Natural killer cell (primary cell): ENCODE measurements around the gene ZDHHC3. TPM values are rescaled to one million over a fixed set of nuclear protein-coding genes. Genes with fewer than 3 reads are reported as not detected.

ENCODE experiments used
- ATAC-seq, 3 donors: fragments of 150-1000 bp in 2 of 3; fragments of 200-7000 bp in 1 of 3; cut with Tn5 transposase; 1 replicate in 1 of 3; 2 replicates in 2 of 3; pipeline ENCODE4 v1.10.0; 2021; ENCODE audit warnings: mild to moderate bottlenecking in 2 of 3, moderate library complexity in 2 of 3
- DNase-seq, 2 donors: peaks; one replicate each; pipeline versions ENCODE4 v3.0.0 to v3.0.0-alpha.2; 2013 to 2021; ENCODE audit warnings: mixed read lengths in 1 of 2
- H3K27ac ChIP-seq: one replicate; pipeline ENCODE4 v1.5.1; 2013; ENCODE audit warnings: mild to moderate bottlenecking, low read length
- H3K27me3 ChIP-seq: one replicate; pipeline ENCODE4 v1.6.1; 2013; ENCODE audit warnings: low read length; ENCODE audit not compliant: control insufficient read depth, insufficient read depth
- H3K36me3 ChIP-seq: one replicate; pipeline ENCODE4 v1.6.1; 2013; ENCODE audit warnings: low read length; ENCODE audit not compliant: control insufficient read depth, insufficient read depth
- H3K4me1 ChIP-seq: one replicate; pipeline ENCODE4 v1.6.1; 2013; ENCODE audit warnings: low read length; ENCODE audit not compliant: control insufficient read depth, insufficient read depth
- H3K4me3 ChIP-seq: one replicate; pipeline ENCODE4 v1.5.1; 2013; ENCODE audit warnings: low read length
- H3K9me3 ChIP-seq: one replicate; pipeline ENCODE4 v1.6.1; 2013; ENCODE audit warnings: low read length; ENCODE audit not compliant: control insufficient read depth, insufficient read depth
- H3K27ac Mint-ChIP-seq, 2 donors: one replicate each; pipeline ENCODE4 v1.8.0; 2022; ENCODE audit warnings: mild to moderate bottlenecking in 2 of 2, mixed read lengths in 2 of 2, moderate library complexity in 1 of 2
- H3K27me3 Mint-ChIP-seq, 2 donors: one replicate each; pipeline ENCODE4 v1.8.0; 2022; ENCODE audit warnings: low read depth in 2 of 2, mixed read lengths in 2 of 2
- H3K36me3 Mint-ChIP-seq: one replicate; pipeline ENCODE4 v1.8.0; 2022; ENCODE audit warnings: mixed read lengths
- H3K4me1 Mint-ChIP-seq, 2 donors: one replicate each; pipeline ENCODE4 v1.8.0; 2022; ENCODE audit warnings: mixed read lengths in 2 of 2
- H3K4me3 Mint-ChIP-seq: one replicate; pipeline ENCODE4 v1.8.0; 2022; ENCODE audit warnings: mild to moderate bottlenecking, moderate library complexity, mixed read lengths
- H3K9me3 Mint-ChIP-seq, 2 donors: one replicate each; pipeline ENCODE4 v1.8.0; 2022; ENCODE audit warnings: mixed read lengths in 2 of 2
- CTCF ChIP-seq: fragments of 200-600 bp; IDR thresholded peaks from one replicate; pipeline ENCODE4 v1.8.0; 2022; ENCODE audit warnings: antibody characterized with exemption
- WGBS: methylation state at CpG from one replicate; pipeline ENCODE4 v1.1.7; 2013; ENCODE audit warnings: missing lambda C conversion rate; ENCODE audit not compliant: insufficient coverage; 5-methylcytosine and 5-hydroxymethylcytosine counted together
- intact Hi-C: fragments of 100-400 bp; cut with micrococcal nuclease; formaldehyde crosslinking; loops from one replicate; pipeline ENCODE4 v1.14.2; 2022
- total RNA-seq, 4 donors: library from RNA; stranded (reverse); fragments of 120-200 nt in 1 of 4; gene quantifications; one replicate each; pipeline versions ENCODE4 v1.2.3 to v1.2.4, GENCODE V29; 2013 to 2022

ZDHHC3 gene
- total RNA-seq, 3 donors from 2014 or later (not counting 1 experiment from before 2014, with no cell fraction given): 62.3 to 100.0 (median 78.6) TPM

- Mint-ChIP-seq H3K27me3 (no peaks in the 10 kb centered on the region), H3K9me3 (no peaks in the 10 kb centered on the region), H3K4me3 (no peak overlapping the region), H3K27ac (no peak overlapping the region), H3K36me3 (peaks cover 29% of the 10 kb centered on the region), H3K4me1 (peaks cover 4 to 7% of the 10 kb centered on the region in 2 donors)
- DNase-seq (no peak), ATAC-seq (no peak)
- H3K36me3 ChIP-seq: peaks cover 43% of the 10 kb centered on the region
- TF ChIP-seq CTCF: no peak
- H3K9me3 ChIP-seq: no peaks in the 10 kb centered on the region
- no peak overlapping the region for H3K27ac ChIP-seq
- 73% methylated on average over 3 of the region's 3 CpGs for WGBS
- no peaks in the 10 kb centered on the region for H3K27me3 ChIP-seq
- H3K4me3 ChIP-seq: no peak overlapping the region
- H3K4me1 ChIP-seq: peaks cover 3% of the 10 kb centered on the region
- intact Hi-C loops: no loop called here
These were observed 34.9 kb upstream of the ZDHHC3 start for GRCh38 chr3:45010811-45011333.

- peaks cover 8% of the 10 kb centered on the region for H3K4me1 ChIP-seq
- H3K9me3 ChIP-seq: no peaks in the 10 kb centered on the region
- H3K4me1 Mint-ChIP-seq: peaks cover 14 to 17% of the 10 kb centered on the region in 2 donors
- H3K27ac Mint-ChIP-seq: no peak overlapping the region
- no peaks in the 10 kb centered on the region for H3K27me3 ChIP-seq
- ATAC-seq: no peak
- WGBS: 100% methylated on average over 1 of the region's 1 CpG
- H3K9me3 Mint-ChIP-seq: no peaks in the 10 kb centered on the region
- no peak for DNase-seq
- TF ChIP-seq CTCF: no peak
- no peak overlapping the region for H3K27ac ChIP-seq
- H3K4me3 ChIP-seq: no peak overlapping the region
- H3K27me3 Mint-ChIP-seq: no peaks in the 10 kb centered on the region
- peaks cover 29% of the 10 kb centered on the region for H3K36me3 Mint-ChIP-seq
- peaks cover 44% of the 10 kb centered on the region for H3K36me3 ChIP-seq
- intact Hi-C loops: no loop called here
- no peak overlapping the region for H3K4me3 Mint-ChIP-seq
These were observed 33.9 kb upstream of the ZDHHC3 start for GRCh38 chr3:45009868-45010267.

GRCh38 chr3:45008117-45008516 is 32.1 kb upstream of the ZDHHC3 start:
- Mint-ChIP-seq H3K4me3 (no peak overlapping the region), H3K36me3 (peaks cover 27% of the 10 kb centered on the region), H3K9me3 (no peaks in the 10 kb centered on the region), H3K27ac (no peak overlapping the region), H3K27me3 (no peaks in the 10 kb centered on the region), H3K4me1 (peaks cover 26 to 28% of the 10 kb centered on the region in 2 donors)
- no peak for TF ChIP-seq CTCF
- no peak for DNase-seq
- Histone ChIP-seq H3K4me1 (peaks cover 8% of the 10 kb centered on the region), H3K27ac (no peak overlapping the region), H3K27me3 (no peaks in the 10 kb centered on the region), H3K9me3 (no peaks in the 10 kb centered on the region), H3K36me3 (peaks cover 40% of the 10 kb centered on the region), H3K4me3 (no peak overlapping the region)
- intact Hi-C loops: no loop called here
- no peak for ATAC-seq
- 96% methylated on average over 1 of the region's 1 CpG for WGBS

GRCh38 chr3:45007091-45007490 is 31.1 kb upstream of the ZDHHC3 start:
- H3K9me3 ChIP-seq: no peaks in the 10 kb centered on the region
- no peaks in the 10 kb centered on the region for H3K9me3 Mint-ChIP-seq
- intact Hi-C loops: no loop called here
- H3K27ac Mint-ChIP-seq: no peak overlapping the region
- ATAC-seq (no peak), DNase-seq (no peak)
- WGBS: 99% methylated on average over 8 of the region's 8 CpGs
- H3K27me3 ChIP-seq: no peaks in the 10 kb centered on the region
- peaks cover 32 to 33% of the 10 kb centered on the region in 2 donors for H3K4me1 Mint-ChIP-seq
- no peak for TF ChIP-seq CTCF
- no peak overlapping the region for H3K4me3 Mint-ChIP-seq
- peaks cover 36% of the 10 kb centered on the region for H3K36me3 ChIP-seq
- no peaks in the 10 kb centered on the region for H3K27me3 Mint-ChIP-seq
- peaks cover 8% of the 10 kb centered on the region for H3K4me1 ChIP-seq
- no peak overlapping the region for H3K27ac ChIP-seq
- H3K36me3 Mint-ChIP-seq: peaks cover 16% of the 10 kb centered on the region
- H3K4me3 ChIP-seq: no peak overlapping the region
